HepG2 (cell line): ENCODE data around the gene CRNKL1. TPM values are rescaled to one million over a fixed set of nuclear protein-coding genes. Genes with fewer than 3 reads are reported as not detected.

ENCODE experiments used
- GATAD2A ChIP-seq: IDR thresholded peaks from 2 replicates; pipeline ENCODE4 v1.6.1; 2016
- HOXD1 ChIP-seq: sonication (generic); formaldehyde crosslinking; IDR thresholded peaks from 2 replicates; pipeline ENCODE4 v1.5.0; 2020; ENCODE audit warnings: missing genetic modification reagents
- IKZF1 ChIP-seq: fragments of 450-650 bp; IDR thresholded peaks from 2 replicates; pipeline ENCODE4 v1.7.1; 2016
- SCMH1 ChIP-seq: sonication (generic); formaldehyde crosslinking; IDR thresholded peaks from 2 replicates; pipeline ENCODE4 v1.9.0; 2021; ENCODE audit warnings: missing genetic modification reagents, mild to moderate bottlenecking, borderline replicate concordance
- SOX6 ChIP-seq, 2 experiments: fragments of 450-650 bp in 1 of 2; sonication (generic) in 1 of 2; formaldehyde crosslinking in 1 of 2; IDR thresholded peaks; 2 replicates each; pipeline versions ENCODE4 v1.4.0 to v1.6.1; 2017 to 2020; ENCODE audit warnings: antibody characterized with exemption in 1 of 2, mild to moderate bottlenecking in 1 of 2, missing genetic modification reagents in 1 of 2
- SP5 ChIP-seq: IDR thresholded peaks from 2 replicates; pipeline ENCODE4 v1.6.1; 2016; ENCODE audit warnings: low read depth, borderline replicate concordance
- ZFP82 ChIP-seq: sonication (generic); formaldehyde crosslinking; IDR thresholded peaks from 2 replicates; pipeline ENCODE4 v1.5.1; 2020; ENCODE audit warnings: mild to moderate bottlenecking, missing genetic modification reagents, borderline replicate concordance
- ZNF350 ChIP-seq: sonication (generic); formaldehyde crosslinking; IDR thresholded peaks from 2 replicates; pipeline ENCODE4 v1.4.0; 2020; ENCODE audit warnings: mild to moderate bottlenecking, low read depth, missing genetic modification reagents, borderline replicate concordance
- ZNF614 ChIP-seq: IDR thresholded peaks from 2 replicates; pipeline ENCODE4 v1.6.1; 2018; ENCODE audit warnings: missing biosample characterization, missing genetic modification reagents, inconsistent platforms, borderline replicate concordance
- ZNF670 ChIP-seq: sonication (generic); formaldehyde crosslinking; IDR thresholded peaks from 2 replicates; pipeline ENCODE4 v1.8.0; 2022; ENCODE audit warnings: mild to moderate bottlenecking, missing genetic modification reagents, borderline replicate concordance
- polyA plus RNA-seq, 8 experiments: library from polyadenylated mRNA; depleted of rRNA in 3 of 8; stranded (reverse) in 7 of 8; unstranded in 1 of 8; fragments of >200 nt; fragmentation: Illumina TruSeq in 4 of 8; extraction: Trizol in 4 of 8; gene quantifications; 2 replicates each; pipeline versions ENCODE4 v1.2.1 to v1.2.3, GENCODE V29; 2011 to 2016; ENCODE audit warnings: low read depth in 4 of 8, missing spikeins in 1 of 8, mixed read lengths in 1 of 8; ENCODE audit not compliant: insufficient read depth in 1 of 8
- total RNA-seq, 5 experiments: library from RNA; depleted of rRNA; stranded (reverse); fragments of >200 nt; fragmentation: Illumina TruSeq; extraction: Trizol; gene quantifications; 2 replicates each; pipeline ENCODE4 v1.2.3, GENCODE V29; 2016; ENCODE audit warnings: low read depth in 1 of 5
- TF ChIP-seq, protein P1 (sequence below): sonication (generic); formaldehyde crosslinking; IDR thresholded peaks from 2 replicates; pipeline ENCODE4 v1.8.0; 2022; ENCODE audit warnings: low read depth, missing genetic modification reagents
- TF ChIP-seq, protein P2 (sequence below): sonication (generic); formaldehyde crosslinking; IDR thresholded peaks from 2 replicates; pipeline ENCODE4 v1.4.0; 2020; ENCODE audit warnings: missing genetic modification reagents, borderline replicate concordance
- TF ChIP-seq, protein P3 (sequence below): IDR thresholded peaks from 2 replicates; pipeline ENCODE4 v1.4.0; 2020; ENCODE audit warnings: mild to moderate bottlenecking, missing genetic modification reagents
- TF ChIP-seq, protein P4 (sequence below): sonication (generic); formaldehyde crosslinking; IDR thresholded peaks from 2 replicates; pipeline ENCODE4 v1.4.0; 2020; ENCODE audit warnings: mild to moderate bottlenecking, missing genetic modification reagents, borderline replicate concordance

Gene CRNKL1
- total and polyA plus RNA-seq, 2 of the 13 experiments (the other 11 are each of a cell fraction or from before 2014, with no cell fraction given) = 12.3 to 64.5 TPM

DNA sequence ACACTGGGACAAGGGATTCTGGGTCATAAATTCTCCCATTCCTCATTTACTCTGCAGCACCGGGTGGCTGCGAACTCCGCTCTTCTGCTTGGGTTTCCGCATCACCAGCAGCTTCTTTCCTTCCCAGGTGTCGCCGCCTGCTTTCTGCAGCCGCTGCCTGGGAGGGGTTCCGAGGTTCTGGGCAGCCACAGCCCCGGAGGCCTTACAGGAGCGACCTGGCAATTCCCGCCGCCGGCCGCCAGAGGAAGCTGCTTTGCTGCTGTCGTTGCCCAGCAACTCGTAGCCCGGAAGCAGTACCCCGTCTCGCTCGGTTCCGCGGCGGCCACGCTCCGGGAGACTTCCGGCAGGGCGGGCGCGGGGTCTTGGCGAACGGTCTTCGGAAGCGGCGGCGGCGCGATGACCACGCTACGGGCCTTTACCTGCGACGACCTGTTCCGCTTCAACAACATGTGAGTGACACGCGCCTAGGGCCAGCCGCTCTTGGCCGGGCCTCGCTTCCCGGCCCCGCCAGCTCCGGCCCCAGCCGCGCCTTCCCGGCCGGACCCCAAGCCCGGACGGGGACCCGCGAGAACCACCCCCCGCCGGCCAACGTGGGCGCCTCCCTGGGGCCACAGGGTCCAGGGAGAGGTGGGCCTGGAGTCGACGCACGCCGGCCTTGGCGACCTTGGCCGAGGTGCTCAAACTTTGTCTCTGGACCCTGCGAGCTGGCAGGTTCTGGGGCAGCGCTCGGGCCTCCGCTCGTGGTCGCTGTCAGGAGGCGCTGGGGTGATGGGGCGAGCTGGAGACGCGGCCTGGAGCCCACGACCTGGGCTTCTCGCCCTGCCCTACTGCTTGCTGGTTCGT, 35.0 kb downstream of the CRNKL1 start, which contains the start of gene NAA20 (continued):
- peak; percentile 85; the same call in 1 of the 2 replicates for TF ChIP-seq ZNF614 (CRISPR knock-in tag)
- peak; percentile 89; the same call in 1 of the 2 replicates for TF ChIP-seq ZNF350 (CRISPR knock-in tag)
- TF ChIP-seq, protein P1, sequence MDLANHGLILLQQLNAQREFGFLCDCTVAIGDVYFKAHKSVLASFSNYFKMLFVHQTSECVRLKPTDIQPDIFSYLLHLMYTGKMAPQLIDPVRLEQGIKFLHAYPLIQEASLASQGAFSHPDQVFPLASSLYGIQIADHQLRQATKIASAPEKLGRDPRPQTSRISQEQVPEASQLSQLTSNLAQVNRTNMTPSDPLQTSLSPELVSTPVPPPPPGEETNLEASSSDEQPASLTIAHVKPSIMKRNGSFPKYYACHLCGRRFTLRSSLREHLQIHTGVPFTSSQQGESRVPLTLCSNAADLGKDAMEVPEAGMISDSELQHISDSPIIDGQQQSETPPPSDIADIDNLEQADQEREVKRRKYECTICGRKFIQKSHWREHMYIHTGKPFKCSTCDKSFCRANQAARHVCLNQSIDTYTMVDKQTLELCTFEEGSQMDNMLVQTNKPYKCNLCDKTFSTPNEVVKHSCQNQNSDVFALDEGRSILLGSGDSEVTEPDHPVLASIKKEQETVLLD (CRISPR knock-in tag) = peak; percentile 99
- TF ChIP-seq, protein P2, sequence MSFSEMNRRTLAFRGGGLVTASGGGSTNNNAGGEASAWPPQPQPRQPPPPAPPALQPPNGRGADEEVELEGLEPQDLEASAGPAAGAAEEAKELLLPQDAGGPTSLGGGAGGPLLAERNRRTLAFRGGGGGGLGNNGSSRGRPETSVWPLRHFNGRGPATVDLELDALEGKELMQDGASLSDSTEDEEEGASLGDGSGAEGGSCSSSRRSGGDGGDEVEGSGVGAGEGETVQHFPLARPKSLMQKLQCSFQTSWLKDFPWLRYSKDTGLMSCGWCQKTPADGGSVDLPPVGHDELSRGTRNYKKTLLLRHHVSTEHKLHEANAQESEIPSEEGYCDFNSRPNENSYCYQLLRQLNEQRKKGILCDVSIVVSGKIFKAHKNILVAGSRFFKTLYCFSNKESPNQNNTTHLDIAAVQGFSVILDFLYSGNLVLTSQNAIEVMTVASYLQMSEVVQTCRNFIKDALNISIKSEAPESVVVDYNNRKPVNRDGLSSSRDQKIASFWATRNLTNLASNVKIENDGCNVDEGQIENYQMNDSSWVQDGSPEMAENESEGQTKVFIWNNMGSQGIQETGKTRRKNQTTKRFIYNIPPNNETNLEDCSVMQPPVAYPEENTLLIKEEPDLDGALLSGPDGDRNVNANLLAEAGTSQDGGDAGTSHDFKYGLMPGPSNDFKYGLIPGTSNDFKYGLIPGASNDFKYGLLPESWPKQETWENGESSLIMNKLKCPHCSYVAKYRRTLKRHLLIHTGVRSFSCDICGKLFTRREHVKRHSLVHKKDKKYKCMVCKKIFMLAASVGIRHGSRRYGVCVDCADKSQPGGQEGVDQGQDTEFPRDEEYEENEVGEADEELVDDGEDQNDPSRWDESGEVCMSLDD (CRISPR knock-in tag) = 0 out of 2 replicates have a peak, but pooled peaks have one; percentile 47
- no peak for TF ChIP-seq IKZF1
- TF ChIP-seq SP5 = peak; percentile 32; the same call in 1 of the 2 replicates
- TF ChIP-seq HOXD1 (CRISPR knock-in tag) = peak; percentile 89
- TF ChIP-seq SOX6 (IDR thresholded peaks at IDR 0.05) = no peak
- TF ChIP-seq SOX6 (CRISPR knock-in tag; IDR thresholded peaks at IDR 0.05) = peak; percentile 84
- TF ChIP-seq SCMH1 (CRISPR knock-in tag) = no peak
- TF ChIP-seq, protein P3, sequence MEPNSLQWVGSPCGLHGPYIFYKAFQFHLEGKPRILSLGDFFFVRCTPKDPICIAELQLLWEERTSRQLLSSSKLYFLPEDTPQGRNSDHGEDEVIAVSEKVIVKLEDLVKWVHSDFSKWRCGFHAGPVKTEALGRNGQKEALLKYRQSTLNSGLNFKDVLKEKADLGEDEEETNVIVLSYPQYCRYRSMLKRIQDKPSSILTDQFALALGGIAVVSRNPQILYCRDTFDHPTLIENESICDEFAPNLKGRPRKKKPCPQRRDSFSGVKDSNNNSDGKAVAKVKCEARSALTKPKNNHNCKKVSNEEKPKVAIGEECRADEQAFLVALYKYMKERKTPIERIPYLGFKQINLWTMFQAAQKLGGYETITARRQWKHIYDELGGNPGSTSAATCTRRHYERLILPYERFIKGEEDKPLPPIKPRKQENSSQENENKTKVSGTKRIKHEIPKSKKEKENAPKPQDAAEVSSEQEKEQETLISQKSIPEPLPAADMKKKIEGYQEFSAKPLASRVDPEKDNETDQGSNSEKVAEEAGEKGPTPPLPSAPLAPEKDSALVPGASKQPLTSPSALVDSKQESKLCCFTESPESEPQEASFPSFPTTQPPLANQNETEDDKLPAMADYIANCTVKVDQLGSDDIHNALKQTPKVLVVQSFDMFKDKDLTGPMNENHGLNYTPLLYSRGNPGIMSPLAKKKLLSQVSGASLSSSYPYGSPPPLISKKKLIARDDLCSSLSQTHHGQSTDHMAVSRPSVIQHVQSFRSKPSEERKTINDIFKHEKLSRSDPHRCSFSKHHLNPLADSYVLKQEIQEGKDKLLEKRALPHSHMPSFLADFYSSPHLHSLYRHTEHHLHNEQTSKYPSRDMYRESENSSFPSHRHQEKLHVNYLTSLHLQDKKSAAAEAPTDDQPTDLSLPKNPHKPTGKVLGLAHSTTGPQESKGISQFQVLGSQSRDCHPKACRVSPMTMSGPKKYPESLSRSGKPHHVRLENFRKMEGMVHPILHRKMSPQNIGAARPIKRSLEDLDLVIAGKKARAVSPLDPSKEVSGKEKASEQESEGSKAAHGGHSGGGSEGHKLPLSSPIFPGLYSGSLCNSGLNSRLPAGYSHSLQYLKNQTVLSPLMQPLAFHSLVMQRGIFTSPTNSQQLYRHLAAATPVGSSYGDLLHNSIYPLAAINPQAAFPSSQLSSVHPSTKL = peak; percentile 86
- TF ChIP-seq ZNF670 (CRISPR knock-in tag) = peak; percentile 98; the same call in 1 of the 2 replicates
- TF ChIP-seq, protein P4, sequence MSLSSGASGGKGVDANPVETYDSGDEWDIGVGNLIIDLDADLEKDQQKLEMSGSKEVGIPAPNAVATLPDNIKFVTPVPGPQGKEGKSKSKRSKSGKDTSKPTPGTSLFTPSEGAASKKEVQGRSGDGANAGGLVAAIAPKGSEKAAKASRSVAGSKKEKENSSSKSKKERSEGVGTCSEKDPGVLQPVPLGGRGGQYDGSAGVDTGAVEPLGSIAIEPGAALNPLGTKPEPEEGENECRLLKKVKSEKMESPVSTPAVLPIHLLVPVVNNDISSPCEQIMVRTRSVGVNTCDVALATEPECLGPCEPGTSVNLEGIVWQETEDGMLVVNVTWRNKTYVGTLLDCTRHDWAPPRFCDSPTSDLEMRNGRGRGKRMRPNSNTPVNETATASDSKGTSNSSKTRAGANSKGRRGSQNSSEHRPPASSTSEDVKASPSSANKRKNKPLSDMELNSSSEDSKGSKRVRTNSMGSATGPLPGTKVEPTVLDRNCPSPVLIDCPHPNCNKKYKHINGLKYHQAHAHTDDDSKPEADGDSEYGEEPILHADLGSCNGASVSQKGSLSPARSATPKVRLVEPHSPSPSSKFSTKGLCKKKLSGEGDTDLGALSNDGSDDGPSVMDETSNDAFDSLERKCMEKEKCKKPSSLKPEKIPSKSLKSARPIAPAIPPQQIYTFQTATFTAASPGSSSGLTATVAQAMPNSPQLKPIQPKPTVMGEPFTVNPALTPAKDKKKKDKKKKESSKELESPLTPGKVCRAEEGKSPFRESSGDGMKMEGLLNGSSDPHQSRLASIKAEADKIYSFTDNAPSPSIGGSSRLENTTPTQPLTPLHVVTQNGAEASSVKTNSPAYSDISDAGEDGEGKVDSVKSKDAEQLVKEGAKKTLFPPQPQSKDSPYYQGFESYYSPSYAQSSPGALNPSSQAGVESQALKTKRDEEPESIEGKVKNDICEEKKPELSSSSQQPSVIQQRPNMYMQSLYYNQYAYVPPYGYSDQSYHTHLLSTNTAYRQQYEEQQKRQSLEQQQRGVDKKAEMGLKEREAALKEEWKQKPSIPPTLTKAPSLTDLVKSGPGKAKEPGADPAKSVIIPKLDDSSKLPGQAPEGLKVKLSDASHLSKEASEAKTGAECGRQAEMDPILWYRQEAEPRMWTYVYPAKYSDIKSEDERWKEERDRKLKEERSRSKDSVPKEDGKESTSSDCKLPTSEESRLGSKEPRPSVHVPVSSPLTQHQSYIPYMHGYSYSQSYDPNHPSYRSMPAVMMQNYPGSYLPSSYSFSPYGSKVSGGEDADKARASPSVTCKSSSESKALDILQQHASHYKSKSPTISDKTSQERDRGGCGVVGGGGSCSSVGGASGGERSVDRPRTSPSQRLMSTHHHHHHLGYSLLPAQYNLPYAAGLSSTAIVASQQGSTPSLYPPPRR (CRISPR knock-in tag) = peak; percentile 82; the same call in 1 of the 2 replicates
- no peak; the same call in none of the 2 replicates for TF ChIP-seq ZFP82 (CRISPR knock-in tag)
- TF ChIP-seq GATAD2A (CRISPR knock-in tag) = peak; percentile 87
